HG02759 (cell line): Measurements from ENCODE around the gene PARD3.
"Not testable (repeated sequence)": the region's sequence is repeated elsewhere in the genome, so short reads cannot be mapped to it uniquely, and the experiment has no call there.

Experiments used
- ATAC-seq: cut with Tn5 transposase; IDR thresholded peaks from one replicate; pipeline ENCODE4 v1.9.1; 2021; ENCODE audit warnings: mild to moderate bottlenecking, moderate library complexity; ENCODE audit not compliant: unreplicated experiment

PARD3 gene

GRCh38 chr10:34476608-34477007 lies 338.5 kb downstream of the PARD3 start:
- no peak for ATAC-seq

DNA sequence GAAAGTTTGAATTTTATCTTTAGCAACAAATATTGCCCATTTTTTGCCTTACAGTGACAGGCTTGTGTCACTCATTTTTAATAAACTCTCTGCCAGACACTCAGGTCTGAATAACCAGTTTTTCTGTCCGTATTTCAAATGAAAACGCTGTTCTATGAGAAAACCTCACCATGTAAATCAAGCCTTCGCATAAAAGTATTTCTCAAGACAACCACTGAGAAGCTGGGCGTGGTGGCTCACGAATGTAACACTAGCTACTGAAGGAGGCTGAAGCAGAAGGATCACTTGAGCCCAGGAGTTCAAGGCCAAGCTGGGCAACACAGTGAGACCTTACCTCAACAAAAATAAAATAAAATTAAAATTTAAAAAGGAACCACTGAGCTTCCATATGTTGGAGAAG lies 339.3 kb downstream of the PARD3 start:
- no peak for ATAC-seq

DNA sequence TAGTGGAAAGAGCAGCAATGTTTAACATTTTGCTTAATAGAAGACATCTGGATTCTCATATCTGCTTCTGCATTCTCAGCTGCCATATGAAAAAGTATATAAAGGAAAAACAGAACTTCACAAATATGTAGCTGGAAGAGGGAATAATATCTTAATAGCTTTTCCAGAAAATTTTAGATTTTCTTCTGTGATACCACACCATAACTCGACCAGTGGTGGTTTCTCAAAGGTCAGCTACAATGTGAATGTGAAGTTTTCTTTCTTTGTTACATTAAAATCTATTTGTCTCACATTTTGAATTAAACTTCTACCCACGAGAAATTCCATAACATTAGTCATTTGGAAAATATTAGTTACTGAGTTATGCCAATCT lies 339.8 kb downstream of the PARD3 start:
- ATAC-seq: no peak

DNA sequence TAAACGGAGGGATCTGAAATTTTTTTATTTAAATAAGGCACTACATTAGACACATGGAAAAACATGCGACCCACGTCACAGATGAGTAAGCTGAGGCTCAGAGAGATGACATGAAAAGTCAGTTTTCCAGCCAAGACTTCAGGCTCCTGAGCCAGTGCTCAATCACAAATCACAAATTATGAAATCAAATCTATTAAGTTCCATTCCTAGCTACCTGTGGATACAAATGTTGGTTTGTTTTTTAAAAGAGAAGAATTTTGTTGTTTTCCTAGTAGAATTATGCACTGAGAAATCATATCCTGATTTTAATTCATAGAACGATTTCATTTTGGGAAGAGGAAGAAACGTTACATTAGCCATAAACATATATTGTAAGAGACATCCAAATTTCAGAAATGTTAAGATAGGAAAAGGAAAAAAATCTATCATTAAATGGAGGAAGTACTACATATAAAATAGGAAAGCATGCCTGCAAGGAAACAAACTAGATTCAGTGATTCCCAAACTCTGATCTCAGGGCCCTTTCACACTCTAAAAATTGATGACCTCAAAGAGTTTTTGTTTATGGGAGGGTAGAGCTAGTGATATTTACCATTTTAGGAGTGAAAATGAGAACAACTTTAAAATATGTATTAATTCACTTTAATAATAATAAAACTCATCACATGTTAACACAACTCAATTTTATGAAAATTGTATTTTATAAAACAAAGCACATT lies 340.4 kb downstream of the PARD3 start:
- no peak for ATAC-seq

- ATAC-seq: no peak
Observed at GRCh38 chr10:34474009-34474376, 341.1 kb downstream of the PARD3 start.

GRCh38 chr10:34473174-34474008 lies 341.7 kb downstream of the PARD3 start:
- no peak for ATAC-seq

- ATAC-seq: no peak
Observed at GRCh38 chr10:34470307-34470706, 344.8 kb downstream of the PARD3 start.

DNA sequence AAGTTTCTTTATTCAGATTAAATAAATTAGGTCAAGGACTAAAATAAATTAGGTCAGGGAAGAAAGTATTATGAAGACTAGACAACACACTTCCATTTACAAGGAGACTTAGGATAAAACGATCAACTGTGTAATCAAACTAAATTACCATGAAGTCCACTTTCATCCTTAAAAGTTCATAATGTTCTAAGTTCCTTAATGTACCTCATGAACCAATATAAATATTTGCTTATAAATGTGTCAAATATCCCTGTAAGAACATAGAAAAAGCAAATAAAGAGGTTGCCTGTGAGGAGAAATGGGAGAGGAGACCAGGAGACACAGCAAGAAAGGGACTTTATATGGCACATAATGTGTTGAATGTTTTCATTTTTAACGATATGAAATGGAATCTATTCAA lies 345.6 kb downstream of the PARD3 start:
- no peak for ATAC-seq

DNA sequence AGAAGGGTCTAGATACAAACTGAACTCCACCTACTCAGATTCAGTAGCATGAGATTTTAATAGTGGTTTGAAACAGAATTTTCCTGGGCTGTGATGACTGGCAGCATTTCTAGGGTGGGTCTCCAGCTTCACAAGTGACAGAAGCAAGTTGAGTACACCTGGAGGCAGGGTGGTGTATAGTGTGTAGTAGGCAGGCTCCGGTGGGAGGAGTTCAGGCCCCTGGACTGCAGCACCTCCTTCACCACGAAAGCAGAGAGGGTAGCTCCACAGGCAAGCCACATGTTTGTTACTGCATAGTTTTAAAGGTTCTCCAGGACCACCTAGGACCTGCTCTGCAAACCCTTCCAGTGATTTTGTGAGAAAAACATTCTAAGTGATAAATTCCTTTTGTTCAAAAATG lies 347.2 kb downstream of the PARD3 start:
- ATAC-seq: no peak

DNA sequence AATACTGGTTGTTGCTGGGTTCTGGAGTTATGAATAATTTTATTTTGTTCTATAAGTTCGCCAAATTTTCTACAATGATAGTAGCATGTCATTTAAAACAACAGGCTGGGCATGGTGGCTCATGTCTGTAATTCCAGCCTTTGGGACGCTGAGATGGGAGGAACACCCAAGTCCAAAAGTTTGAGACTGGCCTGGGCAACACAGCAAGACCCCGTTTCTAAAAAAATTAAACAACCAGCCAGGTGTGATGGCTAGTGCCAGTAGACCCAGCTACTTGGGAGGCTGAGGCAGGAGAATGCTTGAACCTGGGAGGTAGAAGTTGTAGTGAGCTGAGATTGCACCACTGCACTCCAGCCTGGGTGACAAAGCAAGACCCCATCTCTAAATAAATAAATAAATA lies 347.7 kb downstream of the PARD3 start:
- no peak for ATAC-seq

- ATAC-seq: no peak
Observed at GRCh38 chr10:34465678-34466077, 349.4 kb downstream of the PARD3 start.

- no peak for ATAC-seq
Observed at GRCh38 chr10:34464591-34464990, 350.5 kb downstream of the PARD3 start.

DNA sequence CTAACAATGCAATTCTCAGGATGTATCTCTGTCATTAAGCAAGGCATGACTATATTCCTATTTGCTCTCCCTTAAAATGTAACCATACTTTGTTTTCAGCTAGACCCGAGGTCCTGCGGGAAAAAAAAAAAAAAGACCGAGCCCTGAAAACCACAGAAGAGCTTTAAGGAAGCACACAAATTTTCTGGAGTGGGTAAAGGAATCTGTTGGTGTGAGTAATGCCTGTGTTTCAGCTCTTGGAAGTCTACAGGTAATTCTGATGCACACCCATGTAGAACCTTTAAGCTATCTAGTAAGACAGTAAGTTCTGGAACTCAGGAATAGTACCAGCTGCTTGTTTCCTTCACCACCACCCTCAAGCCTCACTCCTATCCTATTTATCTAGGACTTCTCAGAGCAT lies 351.1 kb downstream of the PARD3 start:
- no peak for ATAC-seq

DNA sequence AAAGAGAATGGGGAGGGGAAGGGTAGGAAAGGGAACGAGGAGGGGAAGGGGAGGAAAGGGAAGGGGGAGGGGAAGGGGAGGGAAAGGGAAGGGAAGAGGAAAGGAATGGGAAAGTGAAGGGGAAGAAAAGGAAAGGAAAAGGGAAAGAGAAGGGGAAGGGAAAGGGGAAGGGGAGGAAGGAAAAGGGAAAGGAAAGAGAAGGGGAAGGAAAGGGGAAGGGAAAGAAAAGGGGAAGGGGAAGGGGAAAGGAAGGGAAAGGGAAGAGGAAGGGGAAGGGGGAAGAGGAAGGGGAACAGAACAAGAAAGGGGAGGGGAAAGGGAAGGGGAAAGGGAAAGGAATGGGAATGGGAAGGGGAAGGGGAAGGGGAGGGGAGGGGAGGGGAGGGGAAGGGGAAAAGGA lies 352.1 kb downstream of the PARD3 start:
- no peak for ATAC-seq

DNA sequence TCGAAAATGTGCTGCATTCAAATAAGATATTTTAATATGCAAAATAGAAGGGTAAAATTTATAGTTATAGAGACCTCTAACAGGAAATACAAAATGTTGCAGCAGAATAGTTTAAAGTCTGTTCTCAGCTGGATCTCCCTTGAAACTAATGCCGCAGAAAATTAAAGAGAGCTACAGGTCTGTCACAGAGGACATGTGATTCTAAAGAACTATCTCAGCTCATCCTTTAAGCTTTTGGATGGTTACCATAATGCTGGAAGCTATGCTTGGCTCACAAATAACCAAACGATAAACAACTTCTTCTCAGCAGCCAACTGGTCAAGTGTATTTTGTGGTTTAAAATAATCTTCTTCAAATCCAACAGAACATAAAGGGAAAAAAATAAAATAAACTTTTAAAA lies 353.0 kb downstream of the PARD3 start:
- ATAC-seq: no peak

DNA sequence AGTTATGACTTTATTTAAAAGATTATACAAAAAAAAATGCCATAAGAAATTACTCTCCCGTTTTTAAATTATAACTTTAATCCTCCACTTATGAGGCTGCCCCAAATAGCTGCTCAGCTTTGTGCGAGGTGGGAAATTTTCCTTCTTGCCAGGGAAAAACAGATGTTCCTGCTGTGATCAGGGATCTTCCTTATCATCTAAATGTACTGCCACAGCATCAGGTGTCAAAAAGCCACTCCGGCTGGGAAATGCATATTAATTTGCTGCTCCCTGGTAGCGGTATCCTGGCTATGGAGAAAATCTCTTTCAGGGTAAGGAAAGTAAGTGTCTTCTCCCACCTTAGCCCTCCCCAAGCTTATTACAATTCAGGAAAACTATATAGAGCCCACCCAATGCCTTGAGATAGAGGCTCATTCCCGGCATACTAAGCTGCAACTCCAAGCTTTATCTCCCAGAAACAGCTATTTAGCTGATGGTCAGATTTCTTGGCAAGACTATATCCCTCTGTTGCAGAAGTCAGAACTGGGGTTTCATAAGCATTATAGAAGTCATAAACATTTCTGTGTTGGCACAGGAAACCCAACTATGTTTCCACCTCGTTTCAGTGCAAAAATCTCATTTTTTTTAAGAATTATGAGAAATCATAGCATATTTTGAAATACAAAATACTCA lies 360.4 kb downstream of the PARD3 start:
- ATAC-seq: no peak

DNA sequence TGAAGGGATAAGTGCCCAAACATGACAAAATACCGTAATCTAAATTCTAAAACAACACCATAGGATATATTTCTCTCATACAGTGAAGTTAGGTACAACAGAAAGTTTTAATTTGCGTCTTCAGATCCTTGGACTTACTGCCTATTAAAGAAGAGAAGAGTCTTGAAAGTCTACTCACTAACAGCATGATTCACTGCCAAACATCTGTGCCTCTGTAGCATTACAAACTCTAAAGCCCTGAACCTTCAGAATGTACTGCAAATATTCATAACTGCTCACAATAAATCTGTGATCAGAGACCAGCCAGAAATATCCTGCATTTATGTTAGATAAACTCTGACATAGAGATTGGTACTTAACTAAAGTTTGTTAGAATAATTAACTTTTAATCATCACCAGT lies 365.3 kb downstream of the PARD3 start:
- no peak for ATAC-seq

GRCh38 chr10:34446049-34446448 lies 369.0 kb downstream of the PARD3 start:
- ATAC-seq: no peak

- ATAC-seq: no peak
Observed at GRCh38 chr10:34444223-34445183, 370.6 kb downstream of the PARD3 start.

DNA sequence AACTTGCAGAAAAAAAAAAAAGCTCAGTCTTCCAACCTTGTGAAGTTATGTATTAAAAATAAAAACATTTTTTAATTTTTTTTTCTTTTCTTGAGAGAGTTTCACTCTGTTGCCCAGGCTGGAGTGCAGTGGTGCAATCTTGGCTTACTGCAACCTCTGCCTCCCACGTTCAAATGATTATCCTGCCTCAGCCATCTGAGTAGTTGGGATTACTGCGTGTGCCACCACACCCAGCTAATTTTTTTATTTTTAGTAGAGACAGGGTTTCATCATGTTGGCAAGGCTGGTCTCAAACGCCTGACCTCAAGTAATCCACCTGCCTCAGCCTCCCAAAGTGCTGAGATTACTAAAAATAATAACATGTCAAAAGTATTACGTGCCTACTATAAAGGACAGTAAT lies 375.7 kb downstream of the PARD3 start:
- not testable (repeated sequence) for ATAC-seq

DNA sequence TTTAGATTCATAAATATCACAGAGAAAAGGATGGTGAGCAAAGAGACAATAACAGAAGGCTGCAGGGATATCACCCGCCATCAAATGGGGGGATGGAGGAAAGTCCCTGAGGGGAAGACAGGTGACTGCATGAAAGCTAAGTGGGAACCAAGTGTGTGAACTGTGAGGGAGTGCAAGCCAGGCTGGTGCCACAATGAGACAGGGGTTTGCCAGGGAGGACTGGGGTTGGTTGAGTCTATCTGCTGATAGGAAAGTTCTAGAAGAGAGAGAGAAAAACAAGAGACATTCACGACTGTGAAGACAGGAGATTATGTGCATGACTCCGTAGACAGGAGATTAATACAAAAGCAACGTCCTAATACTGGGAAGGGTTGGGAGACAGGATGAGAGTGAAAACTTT lies 376.4 kb downstream of the PARD3 start:
- no peak for ATAC-seq
